Esophagus squamous epithelium (tissue), 5 donors: ENCODE data around the gene CARD14. TPM values are rescaled to one million over a fixed set of nuclear protein-coding genes. Genes with fewer than 3 reads are reported as not detected.

Experiments used
- DNase-seq: peaks from one replicate; lab custom pipeline; 2025; lab: John Stamatoyannopoulos, UW
- H3K27ac ChIP-seq, 4 donors: fragments of 200-600 bp; sonication (generic); one replicate each; pipeline ENCODE4 v1.5.1; 2016 to 2019; ENCODE audit warnings: mild to moderate bottlenecking in 1 of 4
- H3K27me3 ChIP-seq, 4 donors: fragments of 200-600 bp; sonication (generic); 1 replicate in 3 of 4; 2 replicates in 1 of 4; pipeline versions ENCODE4 v1.5.1 to v1.6.0; 2017 to 2021; ENCODE audit warnings: antibody characterized with exemption in 1 of 4
- H3K36me3 ChIP-seq, 3 donors: fragments of 200-600 bp; sonication (generic); one replicate each; pipeline ENCODE4 v1.5.1; 2016 to 2019
- H3K4me1 ChIP-seq, 3 donors: fragments of 200-600 bp; sonication (generic); one replicate each; pipeline ENCODE4 v1.5.1; 2017 to 2019
- H3K4me3 ChIP-seq, 4 donors: fragments of 200-600 bp; sonication (generic); 1 replicate in 3 of 4; 2 replicates in 1 of 4; pipeline ENCODE4 v1.5.1; 2016 to 2019; ENCODE audit warnings: mild to moderate bottlenecking in 2 of 4, moderate library complexity in 1 of 4
- H3K9me3 ChIP-seq, 3 donors: fragments of 200-600 bp; sonication (generic); one replicate each; pipeline ENCODE4 v1.5.1; 2016 to 2019
- CTCF ChIP-seq, 6 experiments: fragments of 450-650 bp in 4 of 6; fragments of 200-600 bp in 2 of 6; sonication (generic) in 2 of 6; IDR thresholded peaks; one replicate each; pipeline ENCODE4 v1.5.1; 2016 to 2019; ENCODE audit warnings: antibody characterized with exemption in 6 of 6, mild to moderate bottlenecking in 4 of 6, moderate library complexity in 4 of 6
- POLR2A ChIP-seq, 4 donors: fragments of 450-650 bp; IDR thresholded peaks; one replicate each; pipeline ENCODE4 v1.6.1; 2017; ENCODE audit warnings: antibody characterized with exemption in 4 of 4, mild to moderate bottlenecking in 4 of 4, moderate library complexity in 3 of 4
- WGBS, 2 donors: methylation state at CpG; one replicate each; pipeline ENCODE4 v1.1.5; 2018; 5-methylcytosine and 5-hydroxymethylcytosine counted together
- intact Hi-C: fragments of 100-400 bp; cut with DNase I; formaldehyde crosslinking; loops from one replicate; pipeline ENCODE4 v1.15.0; 2022
- total RNA-seq, 4 donors: library from RNA; depleted of rRNA; stranded (reverse); fragments of >200 nt; gene quantifications; one replicate each; pipeline ENCODE4 v1.1.0, GENCODE V29; 2016
- donor health status: DM: yes; HTN: yes; CAD: no.

The CARD14 gene
- total RNA-seq, 4 donors from 2014 or later: 13.0 to 54.3 (median 27.6) TPM

- no peak for DNase-seq
- Histone ChIP-seq H3K36me3 (peaks cover 0 to 9% (median 0%) of the 10 kb centered on the region in 3 donors), H3K9me3 (no peaks in the 10 kb centered on the region), H3K27ac (no peak overlapping the region), H3K4me1 (peaks cover 24 to 64% (median 25%) of the 10 kb centered on the region in 3 donors), H3K4me3 (no peak overlapping the region), H3K27me3 (peaks cover 0 to 7% (median 0%) of the 10 kb centered on the region in 4 donors)
- TF ChIP-seq CTCF (IDR thresholded peaks at IDR 0.05): no peak
- no peak for TF ChIP-seq POLR2A (IDR thresholded peaks at IDR 0.05)
- intact Hi-C loops: no loop called here
- WGBS, 2 donors: 93% methylated on average over 12 of the region's 23 CpGs; no CpG with 5 or more reads in 1 of the 2 donors
These were observed 19.8 kb downstream of the CARD14 start for GRCh38 chr17:80189611-80190010.

GRCh38 chr17:80190716-80191115, 20.9 kb downstream of the CARD14 start:
- DNase-seq: no peak
- H3K36me3 ChIP-seq: peaks cover 0 to 12% (median 0%) of the 10 kb centered on the region in 3 donors
- H3K4me1 ChIP-seq: peaks cover 24 to 64% (median 25%) of the 10 kb centered on the region in 3 donors
- intact Hi-C loops: no loop called here
- H3K27ac ChIP-seq: peak overlapping the region in 2 of 4 donors; percentile 90 to 94
- peaks cover 0 to 16% (median 0%) of the 10 kb centered on the region in 4 donors for H3K27me3 ChIP-seq
- WGBS, 2 donors: 93 to 100% methylated on average over 5 to 10 of the region's 10 CpGs
- no peak overlapping the region for H3K4me3 ChIP-seq
- TF ChIP-seq POLR2A (IDR thresholded peaks at IDR 0.05) (no peak), CTCF (IDR thresholded peaks at IDR 0.05) (no peak)
- no peaks in the 10 kb centered on the region for H3K9me3 ChIP-seq

GRCh38 chr17:80191192-80191591, 21.4 kb downstream of the CARD14 start:
- H3K36me3 ChIP-seq: peaks cover 0 to 12% (median 0%) of the 10 kb centered on the region in 3 donors

GRCh38 chr17:80191865-80192661, 22.2 kb downstream of the CARD14 start:
- TF ChIP-seq CTCF (IDR thresholded peaks at IDR 0.05) (no peak), POLR2A (IDR thresholded peaks at IDR 0.05) (peak in 1 of 4 donors; percentile 17)
- H3K27me3 ChIP-seq: peaks cover 0 to 17% (median 0%) of the 10 kb centered on the region in 4 donors
- peak overlapping the region; percentile 3 to 46 (median 37) for H3K4me3 ChIP-seq
- intact Hi-C loops: no loop called here
- H3K27ac ChIP-seq: peak overlapping the region; percentile 77 to 94 (median 88)
- 30 to 35% methylated on average over 21 to 24 of the region's 29 CpGs for WGBS, 2 donors
- H3K9me3 ChIP-seq: no peaks in the 10 kb centered on the region
- no peak for DNase-seq
- peaks cover 22 to 57% (median 25%) of the 10 kb centered on the region in 3 donors for H3K4me1 ChIP-seq
- H3K36me3 ChIP-seq: peaks cover 0 to 12% (median 0%) of the 10 kb centered on the region in 3 donors

More at GRCh38 chr17:80191192-80191591, 21.4 kb downstream of the CARD14 start:
- Histone ChIP-seq H3K27me3 (peaks cover 0 to 17% (median 0%) of the 10 kb centered on the region in 4 donors), H3K27ac (peak overlapping the region; percentile 77 to 94 (median 88)), H3K9me3 (no peaks in the 10 kb centered on the region), H3K4me1 (peaks cover 24 to 64% (median 25%) of the 10 kb centered on the region in 3 donors), H3K4me3 (peak overlapping the region in 1 of 4 donors; percentile 46)
- DNase-seq: no peak
- 90 to 91% methylated on average over 2 to 11 of the region's 20 CpGs for WGBS, 2 donors
- intact Hi-C loops: no loop called here
- TF ChIP-seq POLR2A (IDR thresholded peaks at IDR 0.05): no peak
- TF ChIP-seq CTCF (IDR thresholded peaks at IDR 0.05): no peak

- H3K4me1 ChIP-seq: peaks cover 6 to 41% (median 15%) of the 10 kb centered on the region in 3 donors
- peaks cover 0 to 17% (median 0%) of the 10 kb centered on the region in 4 donors for H3K27me3 ChIP-seq
- intact Hi-C loops: no loop called here
- no peaks in the 10 kb centered on the region for H3K9me3 ChIP-seq
- DNase-seq: no peak
- no peak overlapping the region for H3K27ac ChIP-seq
- TF ChIP-seq CTCF (IDR thresholded peaks at IDR 0.05) (no peak), POLR2A (IDR thresholded peaks at IDR 0.05) (no peak)
- 86 to 95% methylated on average over 3 to 7 of the region's 14 CpGs for WGBS, 2 donors
- no peak overlapping the region for H3K4me3 ChIP-seq
- H3K36me3 ChIP-seq: peaks cover 0 to 28% (median 0%) of the 10 kb centered on the region in 3 donors
These were observed 25.3 kb downstream of the CARD14 start for GRCh38 chr17:80195141-80195540.
